Measurements from ENCODE around the gene GOLGA8N.
"Not testable (repeated sequence)": the region's sequence is repeated elsewhere in the genome, so short reads cannot be mapped to it uniquely, and the experiment has no call there.

Gene GOLGA8N

DNA sequence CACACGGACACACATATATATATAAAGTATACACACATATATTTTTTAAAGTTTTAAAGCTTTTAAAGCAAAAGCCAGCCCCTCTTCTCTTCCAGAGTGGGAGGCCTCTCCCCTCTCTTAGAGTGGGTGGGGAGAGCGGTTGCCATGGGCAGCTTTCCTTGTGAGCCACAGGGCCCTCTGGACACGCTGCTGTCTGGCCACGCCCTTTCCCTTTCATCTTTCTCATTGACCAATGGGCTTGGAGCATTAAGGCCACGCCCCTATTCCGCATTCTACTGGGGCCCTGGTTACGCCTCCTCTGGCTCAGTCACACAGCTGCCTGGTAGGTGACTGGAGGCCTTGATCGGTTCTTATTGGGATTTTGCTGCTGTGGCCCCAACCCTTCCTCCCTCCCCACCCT is at the start of gene GOLGA8N:
GOLGA8N (plus strand) TSS at position 306 of the 400 bp plus-strand sequence.
- DNase-seq: not testable (repeated sequence)

DNA sequence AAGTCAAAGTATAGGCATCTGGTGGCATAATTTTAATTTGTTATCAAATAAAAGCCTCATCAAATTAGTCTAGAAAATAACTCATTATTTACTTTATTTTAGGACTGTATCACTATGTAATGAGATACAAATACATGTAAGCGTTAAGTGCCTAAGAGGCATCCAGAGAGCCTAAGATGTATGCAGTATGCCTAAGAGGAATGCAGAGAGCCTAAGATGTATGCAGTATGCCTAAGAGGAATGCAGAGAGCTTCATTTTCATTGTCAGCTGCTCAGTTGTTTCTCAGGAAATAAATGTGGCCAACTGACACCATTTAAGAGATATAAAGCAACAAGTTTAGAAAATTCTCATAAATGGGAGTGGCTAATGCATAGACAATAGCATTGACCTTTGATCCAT is 49.8 kb upstream of the GOLGA8N start:
- DNase-seq: not testable (repeated sequence)

DNA sequence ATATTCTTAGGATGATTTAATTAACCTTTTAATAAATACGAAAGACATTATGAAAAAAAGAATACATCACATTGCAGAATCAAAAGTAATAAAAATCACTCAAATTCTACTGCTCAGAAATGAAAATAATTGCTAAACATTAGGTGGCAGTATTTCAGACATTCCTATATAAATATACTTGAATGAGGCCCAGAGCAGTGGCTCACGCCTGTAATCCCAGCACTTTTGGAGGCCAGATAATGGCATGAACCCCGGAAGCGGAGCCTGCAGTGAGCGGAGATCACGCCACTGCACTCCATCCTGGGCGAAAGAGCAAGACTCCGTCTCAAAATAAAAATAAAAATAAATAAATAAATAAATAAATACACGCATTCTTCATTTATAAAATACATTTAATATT is 48.1 kb upstream of the GOLGA8N start:
- DNase-seq: not testable (repeated sequence)

DNA sequence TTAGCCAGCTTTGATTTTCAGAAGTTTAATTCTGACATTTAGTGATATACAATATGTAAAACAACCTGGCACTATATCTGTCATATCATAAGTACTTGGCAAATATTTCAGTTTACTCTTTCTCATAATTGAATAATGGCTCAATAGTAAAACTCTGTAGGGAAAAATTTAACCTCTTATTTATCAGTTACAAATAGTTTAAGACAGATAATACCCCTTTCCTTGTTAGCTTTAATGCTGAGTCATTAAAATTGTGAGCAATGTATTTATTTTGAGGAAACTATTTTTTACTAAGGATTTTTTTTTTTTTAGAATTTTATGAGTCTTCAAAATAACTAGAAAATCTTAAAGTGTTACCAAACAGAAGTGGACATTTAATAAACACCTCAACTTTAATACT is 38.7 kb upstream of the GOLGA8N start:
- not testable (repeated sequence) for DNase-seq

DNA sequence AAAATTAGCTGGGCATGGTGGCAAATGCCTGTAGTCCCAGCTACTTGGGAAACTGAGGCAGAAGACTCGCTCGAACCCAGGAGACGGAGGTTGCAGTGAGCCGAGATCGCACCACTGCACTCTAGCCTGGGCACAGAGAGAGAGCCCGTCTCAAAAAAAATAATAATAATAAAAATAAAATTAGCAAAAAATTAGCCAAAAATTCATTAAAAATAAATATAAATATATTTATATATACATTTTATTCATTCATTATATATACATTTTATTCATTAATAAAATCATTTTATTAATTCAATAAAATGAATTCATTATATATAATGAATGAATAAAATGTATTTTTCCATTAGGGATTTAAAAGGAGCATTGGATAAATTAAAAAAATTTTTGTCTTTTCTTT is 31.1 kb upstream of the GOLGA8N start:
- not testable (repeated sequence) for DNase-seq

DNA sequence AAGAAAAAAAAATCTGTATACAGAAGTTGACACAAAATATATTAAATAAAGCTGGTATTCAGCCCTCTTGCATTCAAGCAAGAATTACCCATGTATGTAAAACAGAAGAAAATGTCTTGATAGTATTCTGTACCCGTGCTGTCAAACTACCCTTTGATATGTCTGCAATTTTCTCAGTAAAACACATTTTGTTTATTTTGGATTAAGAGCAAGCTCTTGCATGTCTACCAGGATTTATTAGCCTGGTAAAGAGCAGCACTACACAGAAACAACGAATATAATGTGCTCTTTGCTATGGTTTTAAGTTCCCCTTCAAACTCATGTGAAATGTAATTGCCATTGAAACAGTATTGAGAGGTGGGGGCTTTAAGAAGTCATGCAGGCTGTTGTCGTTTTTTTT is 24.3 kb upstream of the GOLGA8N start:
- not testable (repeated sequence) for DNase-seq

DNA sequence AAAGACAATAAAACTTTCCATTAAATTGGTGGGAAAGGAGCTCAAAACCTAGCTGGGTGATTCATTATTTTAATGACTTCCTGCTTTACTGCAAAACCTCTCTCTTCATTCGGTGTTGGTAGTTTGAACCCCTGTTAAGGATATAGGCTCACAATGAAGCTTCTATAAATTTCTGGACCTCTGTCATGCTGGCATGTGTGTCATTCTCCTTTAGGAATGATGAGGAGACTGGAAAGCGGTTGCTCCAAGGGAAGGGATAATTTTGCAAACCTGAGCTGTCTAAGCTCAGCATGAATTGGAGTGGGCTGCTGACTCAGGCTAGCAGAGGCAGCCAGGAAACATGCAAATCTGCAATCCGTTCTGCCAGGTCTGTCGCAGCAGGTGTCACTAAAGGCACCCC is 14.8 kb upstream of the GOLGA8N start:
- DNase-seq: not testable (repeated sequence)

DNA sequence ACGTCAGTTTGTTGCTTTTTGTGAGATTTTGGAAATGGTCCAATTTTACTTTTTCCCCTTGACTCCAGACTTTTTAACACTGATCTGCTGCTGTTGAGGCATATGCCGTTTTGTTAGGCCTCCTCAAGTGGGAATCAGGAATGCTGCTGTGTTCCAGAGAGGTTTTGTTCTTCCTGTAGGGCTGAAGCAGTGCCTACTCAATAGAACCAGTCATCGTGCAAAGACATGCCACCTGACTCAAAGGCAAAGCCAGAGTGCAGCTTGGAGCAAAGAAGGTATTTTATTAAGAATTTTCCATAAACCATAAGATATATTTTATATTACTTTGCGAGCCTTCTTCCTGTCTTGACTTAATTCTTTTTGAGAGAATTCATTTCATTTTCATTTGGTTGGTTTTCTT is 7.4 kb upstream of the GOLGA8N start:
- not testable (repeated sequence) for DNase-seq

DNA sequence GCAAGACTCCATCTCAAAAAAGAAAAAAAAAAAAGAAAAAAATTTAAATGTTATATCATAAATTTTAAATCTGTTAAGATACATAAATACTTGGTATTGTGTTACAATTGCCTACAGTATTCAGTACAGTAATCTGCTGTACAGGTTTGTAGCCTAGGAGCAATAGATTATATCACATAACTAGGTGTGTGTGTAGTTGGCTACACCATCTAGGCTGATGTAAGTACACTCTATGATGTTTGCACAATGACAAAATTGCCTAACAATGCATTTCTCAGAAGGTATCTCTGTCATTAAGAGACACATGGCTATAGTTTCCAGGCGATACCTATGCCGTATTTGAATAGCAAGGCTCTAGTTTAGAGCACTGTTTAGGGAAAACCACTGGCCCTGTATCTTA is 16.3 kb downstream of the GOLGA8N start:
- DNase-seq: not testable (repeated sequence)

DNA sequence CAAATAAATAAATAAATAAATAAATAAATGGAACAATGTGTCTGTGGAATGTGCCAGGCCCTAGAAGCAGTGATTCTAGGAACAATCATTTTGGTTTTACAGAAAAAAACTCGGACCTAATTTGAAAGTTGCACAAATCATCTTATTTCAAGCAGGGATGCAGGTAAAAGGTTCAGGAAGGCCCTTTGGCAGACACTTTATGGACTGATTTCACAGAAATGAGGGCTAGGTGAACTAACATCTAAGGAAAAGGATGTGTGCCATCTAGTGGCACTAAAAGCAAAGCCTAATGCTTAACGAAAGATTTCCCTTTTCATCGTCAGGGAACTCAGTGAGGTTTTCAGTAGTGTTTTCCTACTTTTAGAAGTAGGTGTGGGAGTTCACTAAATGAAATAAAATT is 17.5 kb downstream of the GOLGA8N start:
- not testable (repeated sequence) for DNase-seq

DNA sequence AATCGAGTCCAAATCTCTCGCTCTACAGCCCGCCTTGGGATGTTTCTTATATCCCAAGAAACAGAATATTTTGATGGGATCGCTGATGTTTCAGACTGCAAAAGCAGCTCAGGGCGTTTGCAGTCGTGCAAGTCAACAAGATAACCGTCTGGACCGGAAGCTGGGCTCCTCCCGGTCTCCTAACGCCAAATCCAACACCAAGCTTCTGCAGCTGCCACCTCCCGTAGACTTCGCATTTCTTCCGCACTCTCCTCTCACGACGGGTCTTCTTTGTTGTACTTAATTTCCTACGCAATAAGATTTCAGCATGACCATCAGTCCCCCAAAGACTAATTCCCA is 21.4 kb downstream of the GOLGA8N start:
- DNase-seq: not testable (repeated sequence)

DNA sequence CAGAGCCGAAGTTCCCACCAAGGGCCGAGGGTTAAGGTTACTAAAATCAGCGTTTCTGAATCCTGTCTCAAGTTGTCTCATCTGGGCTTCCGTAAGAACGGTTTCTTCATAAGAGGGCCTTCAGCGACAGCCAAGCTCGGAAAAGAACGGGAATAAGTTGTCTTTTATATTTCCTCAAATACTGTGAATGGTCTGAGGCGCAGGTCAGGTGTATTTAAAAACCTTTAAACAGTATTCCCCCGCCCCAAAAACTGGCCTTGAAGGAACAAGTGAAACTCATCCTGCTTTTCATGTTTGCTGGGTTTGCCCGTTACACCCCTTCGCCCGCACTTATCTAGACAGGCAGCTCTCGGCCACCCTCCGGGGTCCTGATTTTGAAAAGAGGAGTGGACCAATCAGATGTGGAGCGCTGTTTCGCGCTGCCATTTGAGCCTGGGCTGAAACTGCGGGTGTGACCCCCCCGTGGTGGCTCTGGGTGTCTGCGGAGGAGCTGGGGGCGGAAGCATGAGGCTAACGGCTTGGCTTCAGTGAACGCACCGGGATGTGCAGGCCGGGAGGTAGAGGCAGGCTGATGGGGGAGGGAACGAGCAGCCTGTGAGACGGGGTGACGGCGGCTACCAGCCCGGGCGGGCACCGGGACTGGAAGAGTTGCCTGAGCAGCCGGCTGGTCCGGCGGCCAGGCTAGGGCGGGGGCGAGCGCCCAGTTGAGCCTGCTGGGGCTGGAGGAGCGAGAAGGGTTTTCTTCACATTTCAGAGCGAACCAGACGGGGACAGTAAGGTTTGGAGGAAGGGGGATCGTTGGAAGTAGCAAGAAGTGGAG is 22.0 kb downstream of the GOLGA8N start, which contains the start of gene ARHGAP11A:
ARHGAP11A (plus strand) TSS at position 454 of the 820 bp plus-strand sequence. CDS start 708 bp downstream, outside the sequence.
- not testable (repeated sequence) for DNase-seq

DNA sequence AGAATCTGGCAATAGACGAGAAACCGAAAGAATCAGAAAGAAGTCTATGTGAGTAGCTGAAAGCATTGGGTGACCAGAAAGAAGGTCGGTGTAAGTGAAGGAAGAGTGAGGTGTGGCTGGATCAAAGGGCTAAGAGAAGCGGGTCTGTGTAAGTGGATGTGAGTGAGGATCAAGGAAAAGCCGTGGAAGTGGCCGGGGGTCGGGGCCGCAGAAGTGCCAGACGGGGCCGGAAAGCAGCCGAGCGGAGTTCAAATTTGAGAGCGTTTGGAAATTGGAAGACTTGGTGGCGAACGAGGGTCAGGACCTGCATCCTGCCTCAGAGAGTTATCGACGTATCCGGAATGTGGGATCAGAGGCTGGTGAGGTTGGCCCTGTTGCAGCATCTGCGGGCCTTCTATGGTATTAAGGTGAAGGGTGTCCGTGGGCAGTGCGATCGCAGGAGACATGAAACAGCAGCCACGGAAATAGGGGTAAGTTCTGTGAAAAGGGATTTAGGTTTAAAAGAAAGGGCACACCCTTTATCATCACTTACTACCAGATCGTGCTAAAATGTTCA is 22.7 kb downstream of the GOLGA8N start:
- not testable (repeated sequence) for DNase-seq

DNA sequence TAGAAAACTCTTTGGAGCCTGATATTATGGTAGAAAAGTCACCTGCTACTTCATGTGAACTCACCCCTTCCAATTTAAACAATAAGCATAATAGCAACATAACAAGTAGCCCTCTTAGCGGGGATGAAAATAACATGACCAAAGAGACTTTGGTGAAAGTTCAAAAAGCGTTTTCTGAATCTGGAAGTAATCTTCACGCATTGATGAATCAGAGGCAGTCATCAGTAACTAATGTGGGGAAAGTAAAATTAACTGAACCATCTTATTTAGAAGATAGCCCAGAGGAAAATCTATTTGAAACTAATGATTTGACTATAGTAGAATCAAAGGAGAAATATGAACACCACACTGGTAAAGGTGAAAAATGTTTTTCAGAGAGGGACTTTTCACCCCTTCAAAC is 43.2 kb downstream of the GOLGA8N start:
- no peak for DNase-seq

DNA sequence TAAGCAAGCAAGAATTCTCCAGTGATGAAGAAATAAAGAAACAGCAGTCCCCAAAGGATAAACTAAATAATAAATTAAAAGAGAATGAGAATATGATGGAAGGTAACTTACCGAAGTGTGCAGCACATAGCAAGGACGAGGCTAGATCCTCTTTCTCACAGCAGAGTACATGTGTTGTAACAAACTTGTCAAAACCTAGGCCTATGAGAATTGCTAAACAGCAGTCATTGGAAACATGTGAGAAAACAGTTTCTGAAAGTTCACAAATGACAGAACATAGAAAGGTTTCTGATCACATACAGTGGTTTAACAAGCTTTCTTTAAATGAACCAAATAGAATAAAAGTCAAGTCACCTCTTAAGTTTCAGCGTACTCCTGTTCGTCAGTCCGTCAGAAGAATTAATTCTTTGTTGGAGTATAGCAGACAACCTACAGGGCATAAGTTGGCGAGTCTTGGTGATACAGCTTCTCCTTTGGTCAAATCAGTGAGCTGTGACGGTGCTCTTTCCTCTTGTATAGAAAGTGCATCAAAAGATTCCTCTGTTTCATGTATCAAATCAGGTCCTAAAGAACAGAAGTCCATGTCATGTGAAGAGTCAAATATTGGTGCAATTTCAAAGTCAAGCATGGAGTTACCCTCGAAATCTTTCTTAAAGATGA is 43.8 kb downstream of the GOLGA8N start:
- DNase-seq: no peak

DNA sequence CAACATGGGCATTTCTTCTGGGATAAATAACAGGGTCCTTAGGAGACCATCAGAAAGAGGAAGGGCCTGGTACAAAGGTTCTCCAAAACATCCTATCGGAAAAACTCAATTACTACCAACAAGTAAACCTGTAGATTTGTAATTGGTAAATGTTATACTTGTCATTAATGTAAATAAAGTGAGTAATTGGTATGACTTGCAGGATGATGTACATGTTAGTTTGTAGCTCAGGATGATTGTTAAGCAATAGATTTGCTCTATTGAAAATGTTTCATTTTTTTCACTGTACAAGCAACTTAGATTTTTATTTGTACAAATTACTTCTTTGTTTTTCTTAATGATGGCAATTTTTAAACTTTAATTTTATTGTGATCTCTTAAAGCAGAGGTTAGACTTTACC is 44.4 kb downstream of the GOLGA8N start:
- DNase-seq: no peak

DNA sequence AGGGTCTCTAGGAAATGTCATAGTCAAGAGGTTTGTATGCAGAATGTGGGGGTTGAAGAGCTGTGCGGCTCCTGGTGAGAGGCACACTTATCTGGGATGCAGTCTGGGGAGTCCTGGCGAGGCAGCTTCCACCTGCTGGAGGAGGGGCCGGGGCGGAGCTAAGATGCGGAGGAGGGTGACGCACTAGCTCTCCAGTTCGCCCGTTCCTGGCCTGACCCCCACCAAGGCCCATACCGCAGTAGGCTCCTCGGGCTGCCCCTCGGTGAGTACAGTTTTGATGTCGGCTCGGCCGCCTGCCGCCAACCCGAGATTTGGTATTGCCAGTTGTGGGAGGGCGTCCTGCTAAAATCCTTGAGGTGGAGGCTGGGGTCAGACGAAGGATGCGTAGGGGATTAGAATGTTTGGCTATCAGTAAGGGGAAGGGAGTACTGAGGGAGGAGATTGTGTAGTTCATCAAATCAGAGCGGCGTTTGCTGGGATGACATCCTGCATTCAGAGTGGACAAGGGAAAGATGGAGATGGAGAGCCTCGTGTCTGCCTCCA is 48.3 kb downstream of the GOLGA8N start, which contains the start of gene SCG5:
SCG5 (plus strand) TSS at position 194 of the 543 bp plus-strand sequence. CDS start 1,883 bp downstream, outside the sequence.
- no peak for DNase-seq

DNA sequence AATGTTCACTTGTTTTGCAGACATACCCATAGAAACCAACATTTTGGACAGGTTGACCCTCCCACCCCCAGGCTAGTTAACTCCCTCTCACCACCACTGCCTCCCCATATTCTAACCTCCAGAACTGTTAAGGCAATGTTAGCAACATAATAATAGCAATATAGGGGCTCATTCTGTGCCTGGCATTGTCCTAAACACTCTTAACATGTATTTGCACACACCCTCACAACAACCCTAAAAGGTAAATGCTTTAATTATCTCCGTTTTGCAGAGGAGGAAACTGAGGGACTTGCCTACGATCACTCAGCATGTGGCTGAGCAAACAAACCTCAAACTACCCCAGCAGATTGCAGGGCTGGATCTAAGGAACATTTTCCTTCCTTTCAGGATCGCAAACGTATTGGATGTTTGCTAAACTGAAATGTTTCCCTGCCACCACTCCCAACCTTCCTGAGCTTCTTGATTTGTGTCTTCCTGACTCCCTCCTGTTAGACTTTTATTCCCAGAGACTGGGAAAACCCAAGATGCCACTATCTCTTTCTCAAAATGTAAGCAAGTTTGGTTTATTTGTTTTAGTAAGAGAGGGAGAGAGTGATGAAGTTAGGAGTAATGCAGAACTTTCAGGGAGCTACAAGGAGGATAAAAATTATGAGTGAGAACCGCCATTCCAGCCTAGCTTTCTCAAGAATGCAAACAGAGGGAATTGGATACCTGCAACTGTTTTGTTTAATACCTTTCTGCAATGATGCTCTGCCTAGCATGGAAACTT is 49.6 kb downstream of the GOLGA8N start:
- no peak for DNase-seq

DNA sequence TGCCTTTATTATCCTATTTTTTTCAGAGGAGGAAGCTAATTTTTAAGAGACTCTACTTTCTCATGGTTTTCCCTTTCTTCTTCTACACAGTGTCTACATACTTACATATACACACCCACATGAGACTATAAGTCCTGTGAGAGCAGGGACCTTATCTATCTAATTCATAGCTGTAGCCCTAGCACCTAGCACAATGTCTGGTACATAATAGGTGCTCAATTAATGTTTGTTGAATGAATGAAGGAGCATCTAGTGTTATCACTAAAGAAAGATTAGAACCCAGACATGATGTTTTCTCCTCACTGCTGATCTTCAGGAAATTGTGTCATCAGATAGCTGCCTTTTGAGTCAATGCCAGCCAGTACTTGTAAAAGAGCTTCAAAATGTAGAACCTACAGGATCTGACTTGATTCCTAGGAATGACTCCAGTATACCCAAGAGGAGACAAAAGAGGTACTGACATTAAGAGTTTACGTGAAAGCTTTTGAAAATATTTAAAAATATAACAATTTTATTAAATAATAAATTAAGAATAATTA is 50.7 kb downstream of the GOLGA8N start:
- DNase-seq: no peak

DNA sequence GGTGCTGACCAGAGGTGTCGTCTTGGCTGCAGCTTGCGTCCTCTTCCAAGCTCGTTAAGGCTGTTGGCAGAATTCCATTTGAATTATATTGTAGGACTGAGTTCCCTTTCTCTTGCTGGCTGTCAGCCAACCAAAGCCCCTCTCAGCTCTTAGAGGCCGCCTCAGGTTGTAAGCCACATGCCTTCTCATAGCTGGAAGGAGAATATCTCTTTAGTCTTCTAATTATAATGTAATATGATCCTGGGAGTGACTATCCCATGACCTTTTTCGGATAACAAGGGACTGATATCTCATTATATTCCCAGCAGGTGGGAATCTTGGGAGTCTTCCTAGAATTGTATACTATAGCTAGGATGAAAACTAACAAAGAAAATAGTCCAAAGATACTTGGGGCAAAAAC is 53.0 kb downstream of the GOLGA8N start:
- no peak for DNase-seq

DNA sequence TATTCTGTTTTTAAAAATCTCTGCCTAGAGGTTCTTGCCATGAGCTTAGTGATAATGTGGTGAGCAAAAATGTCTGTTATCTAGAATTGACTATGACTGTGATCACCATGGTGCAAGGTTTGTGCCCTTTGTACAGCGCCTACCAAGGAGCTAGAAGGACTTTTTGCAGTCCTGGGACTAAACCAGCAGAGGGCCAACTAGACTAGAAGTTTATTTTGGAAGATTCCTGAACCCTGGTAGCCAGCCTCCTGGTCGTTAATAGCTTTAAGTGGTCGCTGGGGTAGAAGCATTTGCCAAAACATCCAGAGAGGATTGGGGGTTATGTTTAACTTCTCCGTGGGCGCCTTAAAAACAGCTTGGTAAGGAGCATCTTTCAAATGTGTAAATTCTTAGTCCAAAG is 56.1 kb downstream of the GOLGA8N start:
- peak in 1 of 2 experiments; percentile 5 for DNase-seq

DNA sequence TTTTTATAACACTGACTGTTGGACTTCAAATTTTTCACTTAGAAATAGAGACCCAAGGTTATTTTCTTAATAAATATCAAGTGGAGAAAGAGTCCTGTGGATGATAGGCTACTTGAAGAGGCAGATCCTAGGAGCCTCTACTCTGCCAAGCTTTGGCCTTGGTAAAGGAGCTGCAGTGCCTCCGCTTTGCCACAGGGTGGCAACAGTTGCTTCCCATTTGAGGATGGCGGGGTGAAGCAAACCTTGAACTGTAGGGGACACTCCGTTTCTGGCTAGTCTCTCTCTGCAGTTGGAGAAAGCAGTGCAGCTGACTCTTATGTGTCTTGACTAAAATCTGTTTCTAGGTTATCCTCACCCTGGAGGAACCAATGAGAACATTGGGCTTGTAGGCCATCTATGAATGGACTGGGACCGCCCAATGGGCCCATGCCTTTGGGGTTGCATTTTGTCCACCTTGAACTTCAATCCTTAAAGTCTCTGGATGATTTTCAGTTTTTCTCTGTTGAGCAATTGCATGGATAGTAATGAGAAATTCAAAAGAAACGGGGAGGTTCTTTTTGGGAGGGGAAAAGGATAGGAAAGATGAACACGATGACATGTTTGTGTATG is 58.1 kb downstream of the GOLGA8N start:
- peak in 1 of 2 experiments; percentile 12 for DNase-seq

Data from SW 1271 (cell line).